ENCODE measurements around the gene PLEKHA6.

Gene PLEKHA6

GRCh38 chr1:204359474-204360255, at the start of gene PLEKHA6:
PLEKHA6 (minus strand) TSS chr1:204359929; CDS start chr1:204273727, 86,202 bp downstream.
- DNase-seq: peak; percentile 60

- no peak for DNase-seq
Observed at GRCh38 chr1:204409123-204409522, 49.4 kb upstream of the PLEKHA6 start.

- no peak for DNase-seq
Observed at GRCh38 chr1:204408602-204409001, 48.9 kb upstream of the PLEKHA6 start.

GRCh38 chr1:204408074-204408507, 48.4 kb upstream of the PLEKHA6 start:
- peak; percentile 26 for DNase-seq

- no peak for DNase-seq
Observed at GRCh38 chr1:204407295-204407971, 47.7 kb upstream of the PLEKHA6 start.

GRCh38 chr1:204406621-204407020, 46.9 kb upstream of the PLEKHA6 start:
- no peak for DNase-seq

- DNase-seq: no peak
Observed at GRCh38 chr1:204405988-204406387, 46.3 kb upstream of the PLEKHA6 start.

GRCh38 chr1:204404629-204405028, 44.9 kb upstream of the PLEKHA6 start:
- DNase-seq: no peak

GRCh38 chr1:204402391-204402790, 42.7 kb upstream of the PLEKHA6 start:
- no peak for DNase-seq

GRCh38 chr1:204401730-204402129, 42.0 kb upstream of the PLEKHA6 start:
- no peak for DNase-seq

GRCh38 chr1:204400882-204401510, 41.3 kb upstream of the PLEKHA6 start:
- no peak for DNase-seq

- peak; percentile 93 for DNase-seq
Observed at GRCh38 chr1:204398197-204399125, 38.7 kb upstream of the PLEKHA6 start.

- no peak for DNase-seq
Observed at GRCh38 chr1:204396015-204396583, 36.4 kb upstream of the PLEKHA6 start.

- DNase-seq: no peak
Observed at GRCh38 chr1:204391629-204392028, 31.9 kb upstream of the PLEKHA6 start.

GRCh38 chr1:204390751-204391466, 31.2 kb upstream of the PLEKHA6 start:
- no peak for DNase-seq

GRCh38 chr1:204385727-204386126, 26.0 kb upstream of the PLEKHA6 start:
- DNase-seq: no peak

- DNase-seq: no peak
Observed at GRCh38 chr1:204384636-204385352, 25.1 kb upstream of the PLEKHA6 start.

- DNase-seq: no peak
Observed at GRCh38 chr1:204383163-204383904, 23.6 kb upstream of the PLEKHA6 start.

GRCh38 chr1:204382714-204383083, 23.0 kb upstream of the PLEKHA6 start:
- no peak for DNase-seq

GRCh38 chr1:204380293-204380831, 20.6 kb upstream of the PLEKHA6 start:
- DNase-seq: no peak
